Panc1 (cell line): ENCODE measurements around the gene TOM1. TPM values are rescaled to one million over a fixed set of nuclear protein-coding genes. Genes with fewer than 3 reads are reported as not detected.
A peak's percentile ranks its signal among the peaks of the same experiment; 100 is the strongest.

Experiments
- ATAC-seq: fragments of 200-7000 bp; cut with Tn5 transposase; 2 replicates; pipeline ENCODE4 v1.9.1; 2020; ENCODE audit warnings: mild to moderate bottlenecking, moderate library complexity
- BruUV-seq: library from RNA; stranded (reverse); fragments of 400-500 nt; replicated peaks from 2 replicates; lab custom pipeline; 2021; lab: Mats Ljungman, UMichigan
- CTCF ChIA-PET: fragments of 300-600 bp; sonication (Branson Sonifier 250); formaldehyde crosslinking; loops from one replicate; lab custom pipeline; 2022; ENCODE audit warnings: antibody characterized with exemption; lab: Charles Lee
- POLR2A ChIA-PET: fragments of 300-600 bp; sonication (Branson Sonifier 250); formaldehyde crosslinking; loops from one replicate; lab custom pipeline; 2022; ENCODE audit warnings: antibody characterized with exemption; lab: Charles Lee
- DNase-seq: peaks from one replicate; pipeline ENCODE4 v3.0.0-alpha.2; 2010; ENCODE audit warnings: low read depth, low spot score
- H3K27ac ChIP-seq: 2 replicates; pipeline ENCODE4 v1.5.1; 2011; ENCODE audit warnings: mild to moderate bottlenecking, low read length, inconsistent platforms
- H3K27me3 ChIP-seq: fragments of 200-500 bp; sonication (Bioruptor generic); 2 replicates; pipeline ENCODE4 v1.6.0; 2014; ENCODE audit warnings: low read length, inconsistent platforms; ENCODE audit not compliant: control insufficient read depth, insufficient read depth
- H3K36me3 ChIP-seq: fragments of 200-500 bp; sonication (Bioruptor generic); 2 replicates; pipeline ENCODE4 v1.5.1; 2014; ENCODE audit warnings: inconsistent platforms, mild to moderate bottlenecking, low read length, moderate library complexity; ENCODE audit not compliant: control insufficient read depth, insufficient read depth
- H3K4me1 ChIP-seq: 2 replicates; pipeline ENCODE4 v1.5.1; 2011; ENCODE audit warnings: inconsistent platforms, mild to moderate bottlenecking, low read length, moderate library complexity; ENCODE audit not compliant: control insufficient read depth, insufficient read depth
- H3K4me3 ChIP-seq, 2 experiments: 2 replicates each; pipeline ENCODE4 v1.5.1; 2011 to 2012; ENCODE audit warnings: low read depth in 2 of 2, low read length in 2 of 2, mild to moderate bottlenecking in 2 of 2, inconsistent platforms in 1 of 2, moderate library complexity in 1 of 2
- H3K9me3 ChIP-seq: fragments of 200-500 bp; sonication (Bioruptor generic); 2 replicates; pipeline ENCODE4 v1.5.1; 2014; ENCODE audit warnings: low read depth, mild to moderate bottlenecking, inconsistent platforms, low read length, moderate library complexity; ENCODE audit not compliant: control insufficient read depth, insufficient read depth
- POLR2AphosphoS5 ChIP-seq: IDR thresholded peaks from 2 replicates; pipeline ENCODE4 v1.6.1; 2012; ENCODE audit warnings: mild to moderate bottlenecking, low read depth, low read length, moderate library complexity
- SIN3A ChIP-seq: IDR thresholded peaks from 2 replicates; pipeline ENCODE4 v1.6.1; 2012; ENCODE audit warnings: low read depth, mild to moderate bottlenecking, low read length, moderate library complexity, borderline replicate concordance; ENCODE audit not compliant: insufficient read depth
- TCF7L2 ChIP-seq: IDR thresholded peaks from 2 replicates; pipeline ENCODE4 v1.6.1; 2011; ENCODE audit warnings: mild to moderate bottlenecking, low read depth, low read length, inconsistent platforms
- in situ Hi-C: cut with HindIII; loops from 2 replicates; pipeline ENCODE4 v1.10.0; 2016; ENCODE audit warnings: low sequenced_read_pairs, low pct_unique_long_range_greater_than_20kb
- intact Hi-C: fragments of 100-400 bp; cut with micrococcal nuclease; formaldehyde crosslinking; loops from one replicate; pipeline ENCODE4 v1.10.0; 2022; ENCODE audit not compliant: unreplicated experiment
- total RNA-seq: library from RNA; stranded (reverse); gene quantifications from one replicate; pipeline ENCODE4 v1.2.1, GENCODE V29; 2021; ENCODE audit not compliant: unreplicated experiment
- TF ChIP-seq, protein P1 (sequence below): fragments of 450-650 bp; IDR thresholded peaks from 2 replicates; pipeline ENCODE4 v1.5.1; 2017; ENCODE audit warnings: mild to moderate bottlenecking
- TF ChIP-seq, protein P2 (sequence below), 2 experiments: IDR thresholded peaks; 2 replicates each; pipeline ENCODE4 v1.6.1; 2011 to 2012; ENCODE audit warnings: low read depth in 2 of 2, control low read depth in 1 of 2, low read length in 1 of 2, mild to moderate bottlenecking in 1 of 2, moderate library complexity in 1 of 2; ENCODE audit not compliant: insufficient read depth in 1 of 2

The TOM1 gene
- total RNA-seq, 1 experiment from 2014 or later: 32.7 TPM

DNA sequence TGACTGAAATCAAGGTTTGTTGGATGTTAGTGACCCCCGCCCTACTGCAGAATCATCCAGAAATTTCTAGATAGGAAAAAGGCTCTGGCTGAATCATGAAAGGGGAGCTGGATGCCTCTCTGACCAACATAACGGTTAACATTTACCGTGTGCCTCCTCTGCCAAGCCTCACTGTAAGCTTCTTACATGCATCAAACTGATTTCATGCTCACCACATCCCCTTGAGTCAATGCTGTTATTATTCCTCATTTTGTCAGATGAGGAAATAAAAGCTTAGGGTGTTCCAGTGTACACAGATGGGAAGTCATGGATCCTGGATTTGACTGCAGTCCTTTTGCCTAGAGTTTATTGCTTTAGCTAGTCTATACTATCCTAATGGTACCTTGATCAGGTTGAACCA is 75.3 kb downstream of the TOM1 start:
- ATAC-seq (no peak), DNase-seq (no peak)
- Histone ChIP-seq H3K9me3 (no peaks in the 10 kb centered on the region), H3K4me3 (no peak overlapping the region), H3K36me3 (no peaks in the 10 kb centered on the region), H3K27ac (peak overlapping the region; percentile 71), H3K4me1 (peaks cover 39% of the 10 kb centered on the region), H3K27me3 (no peaks in the 10 kb centered on the region)
- BruUV-seq: no TSS peak
- TF ChIP-seq POLR2AphosphoS5 (no peak), TCF7L2 (no peak), SIN3A (no peak)
- TF ChIP-seq, protein P1, sequence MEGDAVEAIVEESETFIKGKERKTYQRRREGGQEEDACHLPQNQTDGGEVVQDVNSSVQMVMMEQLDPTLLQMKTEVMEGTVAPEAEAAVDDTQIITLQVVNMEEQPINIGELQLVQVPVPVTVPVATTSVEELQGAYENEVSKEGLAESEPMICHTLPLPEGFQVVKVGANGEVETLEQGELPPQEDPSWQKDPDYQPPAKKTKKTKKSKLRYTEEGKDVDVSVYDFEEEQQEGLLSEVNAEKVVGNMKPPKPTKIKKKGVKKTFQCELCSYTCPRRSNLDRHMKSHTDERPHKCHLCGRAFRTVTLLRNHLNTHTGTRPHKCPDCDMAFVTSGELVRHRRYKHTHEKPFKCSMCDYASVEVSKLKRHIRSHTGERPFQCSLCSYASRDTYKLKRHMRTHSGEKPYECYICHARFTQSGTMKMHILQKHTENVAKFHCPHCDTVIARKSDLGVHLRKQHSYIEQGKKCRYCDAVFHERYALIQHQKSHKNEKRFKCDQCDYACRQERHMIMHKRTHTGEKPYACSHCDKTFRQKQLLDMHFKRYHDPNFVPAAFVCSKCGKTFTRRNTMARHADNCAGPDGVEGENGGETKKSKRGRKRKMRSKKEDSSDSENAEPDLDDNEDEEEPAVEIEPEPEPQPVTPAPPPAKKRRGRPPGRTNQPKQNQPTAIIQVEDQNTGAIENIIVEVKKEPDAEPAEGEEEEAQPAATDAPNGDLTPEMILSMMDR: no peak
- TF ChIP-seq, protein P2, sequence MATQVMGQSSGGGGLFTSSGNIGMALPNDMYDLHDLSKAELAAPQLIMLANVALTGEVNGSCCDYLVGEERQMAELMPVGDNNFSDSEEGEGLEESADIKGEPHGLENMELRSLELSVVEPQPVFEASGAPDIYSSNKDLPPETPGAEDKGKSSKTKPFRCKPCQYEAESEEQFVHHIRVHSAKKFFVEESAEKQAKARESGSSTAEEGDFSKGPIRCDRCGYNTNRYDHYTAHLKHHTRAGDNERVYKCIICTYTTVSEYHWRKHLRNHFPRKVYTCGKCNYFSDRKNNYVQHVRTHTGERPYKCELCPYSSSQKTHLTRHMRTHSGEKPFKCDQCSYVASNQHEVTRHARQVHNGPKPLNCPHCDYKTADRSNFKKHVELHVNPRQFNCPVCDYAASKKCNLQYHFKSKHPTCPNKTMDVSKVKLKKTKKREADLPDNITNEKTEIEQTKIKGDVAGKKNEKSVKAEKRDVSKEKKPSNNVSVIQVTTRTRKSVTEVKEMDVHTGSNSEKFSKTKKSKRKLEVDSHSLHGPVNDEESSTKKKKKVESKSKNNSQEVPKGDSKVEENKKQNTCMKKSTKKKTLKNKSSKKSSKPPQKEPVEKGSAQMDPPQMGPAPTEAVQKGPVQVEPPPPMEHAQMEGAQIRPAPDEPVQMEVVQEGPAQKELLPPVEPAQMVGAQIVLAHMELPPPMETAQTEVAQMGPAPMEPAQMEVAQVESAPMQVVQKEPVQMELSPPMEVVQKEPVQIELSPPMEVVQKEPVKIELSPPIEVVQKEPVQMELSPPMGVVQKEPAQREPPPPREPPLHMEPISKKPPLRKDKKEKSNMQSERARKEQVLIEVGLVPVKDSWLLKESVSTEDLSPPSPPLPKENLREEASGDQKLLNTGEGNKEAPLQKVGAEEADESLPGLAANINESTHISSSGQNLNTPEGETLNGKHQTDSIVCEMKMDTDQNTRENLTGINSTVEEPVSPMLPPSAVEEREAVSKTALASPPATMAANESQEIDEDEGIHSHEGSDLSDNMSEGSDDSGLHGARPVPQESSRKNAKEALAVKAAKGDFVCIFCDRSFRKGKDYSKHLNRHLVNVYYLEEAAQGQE (IDR thresholded peaks at IDR 0.05; ENCODE audit: insufficient read depth in 1 of 2, low read depth in 2 of 2, low read length in 1 of 2): no peak
- intact Hi-C loops: no loop called here
- CTCF ChIA-PET: no interaction called here
- POLR2A ChIA-PET: interaction anchor here (0.7 kb wide), 1 partner anchor 26 kb away, joined by 5 read pairs; no protein-coding TSS in a partner anchor
- in situ Hi-C loops: no loop called here

DNA sequence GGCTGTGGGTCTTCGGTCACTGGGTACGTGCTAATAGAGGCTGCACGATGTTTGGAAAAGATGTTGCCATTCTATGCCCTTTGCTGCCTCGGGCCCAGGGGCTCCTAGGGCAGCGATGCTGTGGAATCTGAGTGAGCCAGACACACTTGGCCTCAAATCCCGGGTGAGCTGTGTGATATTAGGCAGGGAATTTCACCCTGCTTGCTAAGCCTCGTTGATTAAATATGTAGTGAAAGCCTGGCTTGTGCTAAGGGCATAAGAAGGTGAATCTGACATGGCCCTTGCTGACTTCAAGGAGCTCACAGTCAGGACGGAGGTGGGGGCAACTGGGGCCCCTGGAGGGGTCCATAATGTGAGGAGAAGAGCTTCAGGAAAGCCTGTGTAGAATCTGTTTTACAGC is 75.8 kb downstream of the TOM1 start:
- H3K9me3 ChIP-seq: no peaks in the 10 kb centered on the region
- intact Hi-C loops: no loop called here
- in situ Hi-C loops: no loop called here
- BruUV-seq: no TSS peak
- H3K27me3 ChIP-seq: no peaks in the 10 kb centered on the region
- ChIA-PET POLR2A (interaction anchor here (0.7 kb wide), 2 partner anchors 26 to 209 kb away, joined by 3 to 5 read pairs; no protein-coding TSS in a partner anchor), CTCF (no interaction called here)
- peaks cover 44% of the 10 kb centered on the region for H3K4me1 ChIP-seq
- H3K36me3 ChIP-seq: no peaks in the 10 kb centered on the region
- peak overlapping the region; percentile 71 for H3K27ac ChIP-seq
- no peak overlapping the region for H3K4me3 ChIP-seq
- TF ChIP-seq TCF7L2 (no peak), SIN3A (no peak), POLR2AphosphoS5 (no peak)
- TF ChIP-seq, protein P2 (IDR thresholded peaks at IDR 0.05; ENCODE audit: insufficient read depth in 1 of 2, low read depth in 2 of 2, low read length in 1 of 2): no peak
- TF ChIP-seq, protein P1: no peak
- DNase-seq (no peak), ATAC-seq (no peak)
